NT2/D1 (cell line): Measurements from ENCODE around the gene ZNF562.
A peak's percentile ranks its signal among the peaks of the same experiment; 100 is the strongest.

Experiments
- SUZ12 ChIP-seq: IDR thresholded peaks from 2 replicates; pipeline ENCODE4 v1.6.1; 2011; ENCODE audit not compliant: insufficient read length, insufficient read depth; ENCODE audit errors: extremely low read depth
- YY1 ChIP-seq: IDR thresholded peaks from 2 replicates; pipeline ENCODE4 v1.6.1; 2011; ENCODE audit not compliant: insufficient read length, insufficient read depth
- ZNF274 ChIP-seq: IDR thresholded peaks from 2 replicates; pipeline ENCODE4 v1.6.1; 2011; ENCODE audit warnings: mild to moderate bottlenecking, low read depth, low read length

- no peak for TF ChIP-seq ZNF274
- TF ChIP-seq YY1: peak; percentile 70
- TF ChIP-seq SUZ12: no peak
These were observed at the start of gene ZNF562 for GRCh38 chr19:9674663-9675357.
